ENCODE data around the gene CELSR2. TPM values are rescaled to one million over a fixed set of nuclear protein-coding genes. Genes with fewer than 3 reads are reported as not detected.
A peak's percentile ranks its signal among the peaks of the same experiment; 100 is the strongest.
"Not testable (repeated sequence)": the region's sequence is repeated elsewhere in the genome, so short reads cannot be mapped to it uniquely, and the experiment has no call there.

CELSR2 gene
- total RNA-seq, 1 donor from 2014 or later, result 9.8 TPM

DNA sequence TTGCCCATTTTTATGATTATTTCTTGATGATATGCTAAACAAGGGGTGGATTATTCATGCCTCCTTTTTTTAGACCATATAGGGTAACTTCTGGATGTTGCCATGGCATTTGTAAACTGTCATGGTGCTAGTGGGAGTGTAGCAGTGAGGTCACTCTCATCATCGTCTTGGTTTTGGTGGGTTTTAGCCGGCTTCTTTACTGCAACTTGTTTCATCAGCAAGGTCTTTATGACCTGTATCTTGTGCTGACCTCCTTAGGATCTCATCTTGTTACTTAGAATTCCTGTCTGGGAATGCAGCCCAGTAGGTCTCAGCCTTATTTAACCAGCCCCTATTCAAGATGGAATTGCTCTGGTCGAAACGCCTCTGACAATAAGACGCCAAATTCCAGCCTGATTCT is 37.4 kb downstream of the CELSR2 start:
- ATAC-seq; intact Hi-C loops (cut with micrococcal nuclease); DNase-seq: not testable (repeated sequence)

GRCh38 chr1:109290137-109290536 is 40.8 kb downstream of the CELSR2 start:
- DNase-seq (no peak), ATAC-seq (no peak)
- intact Hi-C loops (cut with micrococcal nuclease), result no loop called here

- ATAC-seq (peak; percentile 18), DNase-seq (peak; percentile 69)
- intact Hi-C loops (cut with micrococcal nuclease), result no loop called here
Observed at GRCh38 chr1:109290998-109291397, 41.7 kb downstream of the CELSR2 start.

DNA sequence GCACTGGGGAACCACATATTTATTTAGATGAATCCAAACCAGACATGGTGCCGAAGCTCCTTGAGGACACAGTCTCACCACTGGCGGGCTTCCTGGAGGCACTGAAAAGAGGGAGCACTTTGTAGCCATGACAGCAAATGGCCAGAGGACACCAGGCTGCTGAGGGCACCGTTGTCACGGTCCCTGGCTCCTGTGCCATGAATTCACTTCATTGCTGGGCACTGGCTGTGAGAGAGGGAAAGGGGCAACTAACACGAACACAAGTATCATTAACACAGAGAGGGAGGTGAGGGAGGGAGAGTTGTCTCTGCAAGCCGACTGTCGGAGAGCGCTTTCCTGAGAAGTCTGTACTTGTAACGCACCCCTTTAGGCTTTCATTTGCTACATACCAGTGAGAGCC is 43.0 kb downstream of the CELSR2 start:
- ATAC-seq, result no peak
- intact Hi-C loops (cut with micrococcal nuclease), result no loop called here
- DNase-seq, result no peak

DNA sequence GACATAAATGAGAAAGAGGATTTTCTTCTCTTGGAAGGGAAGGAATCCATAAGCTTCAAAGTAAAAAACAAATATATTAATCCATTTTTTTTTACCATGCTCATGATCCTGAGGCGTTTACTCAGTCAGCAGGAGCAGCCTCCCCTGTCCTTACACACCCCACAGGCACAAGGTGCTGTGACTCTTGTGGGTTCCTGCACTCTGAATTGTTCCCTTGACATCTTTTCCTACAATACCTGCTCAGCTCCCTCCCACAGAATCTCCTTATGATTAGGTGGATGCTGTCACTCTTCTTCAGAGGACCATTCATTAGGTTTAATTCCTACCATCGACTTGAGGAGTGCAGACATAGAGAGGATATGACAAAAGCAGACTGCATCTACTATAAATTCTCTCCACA is 43.7 kb downstream of the CELSR2 start:
- intact Hi-C loops (cut with micrococcal nuclease), result no loop called here
- ATAC-seq, result no peak

GRCh38 chr1:109294481-109294880 is 45.1 kb downstream of the CELSR2 start:
- DNase-seq (no peak), ATAC-seq (no peak)
- intact Hi-C loops (cut with micrococcal nuclease), result no loop called here

More for the DNA sequence above, 43.7 kb downstream of the CELSR2 start:
- DNase-seq, result no peak

DNA sequence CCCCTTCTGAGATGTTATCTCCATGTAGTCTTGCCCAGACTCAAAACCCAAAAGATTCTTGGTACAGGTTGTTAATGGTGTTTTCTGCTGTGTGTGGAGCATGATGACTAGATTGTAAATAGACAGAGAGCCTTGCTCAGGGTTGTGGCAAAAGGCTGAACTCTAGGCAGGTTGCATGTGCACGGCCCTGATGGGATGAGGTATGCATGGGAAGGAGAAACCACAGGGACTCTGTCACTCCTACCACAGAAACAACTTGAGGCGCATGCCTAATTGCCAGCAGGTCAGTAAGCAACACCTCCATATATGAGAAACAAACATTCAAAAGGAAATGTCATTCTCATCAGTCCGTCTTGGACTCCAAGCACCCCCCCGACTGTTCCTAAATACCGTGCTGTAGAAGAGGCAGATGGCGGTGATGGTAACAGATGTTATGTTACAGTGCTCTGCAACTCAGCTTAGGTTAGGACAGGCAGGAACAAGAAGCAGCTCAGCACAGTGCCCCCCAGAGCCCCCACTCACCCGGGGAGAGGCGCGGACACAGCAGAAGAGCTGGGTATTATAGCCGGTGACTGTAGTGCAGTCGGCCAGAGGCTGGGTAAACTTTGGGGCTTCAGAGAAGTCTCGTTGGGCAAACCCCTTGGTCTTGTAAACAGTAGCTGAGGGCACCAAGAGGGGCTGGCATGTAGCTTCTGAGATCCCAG is 46.5 kb downstream of the CELSR2 start:
- DNase-seq, result no peak
- intact Hi-C loops (cut with micrococcal nuclease), result no loop called here
- ATAC-seq, result no peak

GRCh38 chr1:109296782-109297181 is 47.4 kb downstream of the CELSR2 start:
- ATAC-seq (no peak), DNase-seq (no peak)
- intact Hi-C loops (cut with micrococcal nuclease), result no loop called here

GRCh38 chr1:109298666-109299557 is 49.6 kb downstream of the CELSR2 start:
- ATAC-seq, result peak; percentile 71

GRCh38 chr1:109299558-109300343 is 50.4 kb downstream of the CELSR2 start:
- intact Hi-C loops (cut with micrococcal nuclease), result no loop called here
- ATAC-seq (peak; percentile 79), DNase-seq (peak; percentile 76)

More at GRCh38 chr1:109298666-109299557, 49.6 kb downstream of the CELSR2 start:
- peak; percentile 62 for DNase-seq
- intact Hi-C loops (cut with micrococcal nuclease), result no loop called here

GRCh38 chr1:109300650-109301151 is 51.4 kb downstream of the CELSR2 start:
- ATAC-seq (no peak), DNase-seq (no peak)
- intact Hi-C loops (cut with micrococcal nuclease), result no loop called here

DNA sequence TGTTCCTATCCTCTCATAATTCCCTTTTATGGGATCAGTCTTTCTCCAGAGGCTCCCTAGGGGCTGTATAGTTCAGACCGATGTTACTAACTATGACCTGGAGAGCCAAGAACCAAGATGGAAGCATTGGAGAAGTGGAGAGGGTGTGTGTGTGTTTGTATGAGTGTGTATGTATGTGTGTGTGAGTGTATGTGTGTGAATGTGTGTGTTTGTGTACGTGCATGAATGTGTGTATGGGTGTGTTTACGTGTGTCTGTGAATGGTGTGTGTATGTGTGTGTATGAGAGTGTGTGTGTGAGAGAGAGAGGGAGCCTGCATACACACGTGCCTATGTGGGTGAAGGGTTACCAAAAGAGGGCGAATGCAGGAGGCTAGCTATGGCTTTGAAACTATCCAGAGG is 52.5 kb downstream of the CELSR2 start:
- no peak for ATAC-seq
- DNase-seq, result no peak
- intact Hi-C loops (cut with micrococcal nuclease), result no loop called here

- peak; percentile 34 for ATAC-seq
- intact Hi-C loops (cut with micrococcal nuclease), result no loop called here
- peak; percentile 45 for DNase-seq
Observed at GRCh38 chr1:109304226-109304920, 55.0 kb downstream of the CELSR2 start.

- DNase-seq; ATAC-seq; intact Hi-C loops (cut with micrococcal nuclease): not testable (repeated sequence)
Observed at GRCh38 chr1:109305991-109306390, 56.7 kb downstream of the CELSR2 start.

- DNase-seq (no peak), ATAC-seq (peak; percentile 3)
- intact Hi-C loops (cut with micrococcal nuclease), result no loop called here
Observed at GRCh38 chr1:109306832-109307273, 57.5 kb downstream of the CELSR2 start, which contains the start of gene MYBPHL. Gene MYBPHL, minus strand, starts transcription at chr1:109307011. Its CDS starts 20 bp downstream, at chr1:109306991.

DNA sequence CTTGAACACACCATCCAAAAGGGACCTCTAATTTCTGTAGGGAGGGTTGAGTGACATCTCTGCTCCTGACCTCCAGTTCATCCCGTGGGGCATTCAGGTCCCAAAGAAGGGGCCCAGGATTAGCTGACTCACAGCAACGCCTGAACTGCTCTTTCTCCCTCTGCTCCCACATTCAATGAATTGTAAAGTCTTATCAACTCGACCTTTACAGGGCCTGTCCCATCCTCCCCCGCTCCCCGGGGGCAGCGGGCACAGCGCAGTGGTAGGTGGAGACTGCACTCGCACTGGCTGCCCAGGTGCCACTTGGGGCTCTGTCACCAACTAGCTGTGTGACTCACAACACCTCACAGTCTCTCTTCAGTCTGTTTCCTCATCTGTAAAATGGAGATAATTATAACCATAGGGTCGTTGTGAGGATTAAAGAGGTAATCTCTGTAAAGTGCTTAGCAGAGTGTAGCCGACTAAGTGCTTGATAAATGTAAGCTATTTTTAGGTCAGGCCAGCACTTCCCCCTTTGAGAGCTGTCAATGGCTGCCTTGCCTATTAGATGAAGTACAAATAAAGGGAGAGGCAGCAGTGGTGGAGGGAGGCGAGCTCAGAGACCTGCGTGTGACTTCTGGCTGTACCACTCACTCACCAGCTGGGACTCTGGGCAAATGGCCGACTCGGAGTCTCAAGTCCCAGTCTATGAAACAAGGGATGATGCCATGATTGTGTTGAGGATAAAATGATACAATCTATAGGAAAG is 58.1 kb downstream of the CELSR2 start:
- ATAC-seq, result peak; percentile 90

DNA sequence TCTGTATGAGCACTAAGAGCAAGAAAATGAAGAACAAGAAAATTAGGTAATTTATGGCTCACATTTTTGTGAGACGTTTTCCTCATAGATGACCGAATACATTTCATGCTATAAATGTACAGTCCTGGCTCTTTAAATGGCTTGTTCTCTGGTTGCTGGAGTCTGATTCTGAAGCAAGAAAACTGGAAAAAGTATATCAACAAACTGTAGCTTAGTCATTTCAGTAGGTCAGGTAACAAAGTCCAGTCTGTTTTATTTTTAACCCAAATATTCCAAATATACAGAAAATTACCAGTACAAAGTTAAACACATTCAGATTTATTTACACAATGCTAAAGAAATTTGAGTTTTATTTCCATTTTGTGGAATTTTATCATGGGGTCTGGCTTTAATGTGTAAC is 60.0 kb downstream of the CELSR2 start:
- ATAC-seq (no peak), DNase-seq (no peak)
- intact Hi-C loops (cut with micrococcal nuclease), result no loop called here

More for the DNA sequence above, 58.1 kb downstream of the CELSR2 start:
- intact Hi-C loops (cut with micrococcal nuclease), result no loop called here
- peak; percentile 75 for DNase-seq

DNA sequence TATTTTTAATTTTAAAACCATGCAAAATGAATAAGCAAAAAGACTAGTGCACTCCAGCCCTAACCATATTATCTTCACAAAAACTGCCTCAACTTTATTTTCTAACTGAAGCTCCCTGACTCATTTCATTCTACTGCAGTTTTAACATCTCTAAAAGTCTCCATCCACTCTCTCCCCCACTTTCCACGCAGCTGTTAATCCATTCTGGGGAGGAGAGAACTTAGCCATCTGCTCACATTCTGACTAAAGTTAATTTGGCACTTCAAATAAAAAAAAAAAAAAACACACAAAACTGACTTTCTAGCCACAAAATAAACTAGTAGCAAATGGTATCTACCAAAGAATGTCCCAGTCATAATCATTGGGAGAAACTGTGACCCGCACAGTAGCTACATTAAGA is 62.9 kb downstream of the CELSR2 start:
- DNase-seq (no peak), ATAC-seq (no peak)
- intact Hi-C loops (cut with micrococcal nuclease), result no loop called here

All from left ventricle myocardium superior (tissue), 1 donor.